Measurements from ENCODE around the gene PANK2.

GRCh38 chr20:3869839-3870634 lies 19.1 kb upstream of the PANK2 start:
- TF ChIP-seq CTCF (IDR thresholded peaks at IDR 0.05; ENCODE audit: low read depth, low read length) (no peak), EZH2phosphoT487 (IDR thresholded peaks at IDR 0.05; ENCODE audit: low read depth) (no peak)
